HepG2 (cell line): Measurements from ENCODE around the gene MUC4. TPM values are rescaled to one million over a fixed set of nuclear protein-coding genes. Genes with fewer than 3 reads are reported as not detected.

ENCODE experiments used
- ATAC-seq: fragments of 200-7000 bp; cut with Tn5 transposase; 3 replicates; pipeline ENCODE4 v1.9.1; 2020; ENCODE audit warnings: mild to moderate bottlenecking, moderate library complexity
- BruUV-seq: library from RNA; stranded (reverse); fragments of 400-500 nt; replicated peaks from 2 replicates; lab custom pipeline; 2021; lab: Mats Ljungman, UMichigan
- CTCF ChIA-PET: fragments of 300-600 bp; formaldehyde crosslinking; extraction: SDS; loops from one replicate; lab custom pipeline; 2021; ENCODE audit warnings: low total read pairs, inconsistent platforms, low intra/inter-chr PET ratio; lab: Yijun Ruan, JAX
- POLR2A ChIA-PET: fragments of 350-600 bp; sonication (Branson Sonifier 250); formaldehyde crosslinking; loops from one replicate; lab custom pipeline; 2020; ENCODE audit warnings: antibody characterized with exemption, inconsistent platforms; lab: Yijun Ruan, JAX
- DNase-seq: peaks from one replicate; pipeline ENCODE4 v3.0.0-alpha.2; 2015; ENCODE audit warnings: low spot score
- FAIRE-seq: peaks from 3 replicates; lab custom pipeline; 2011; peaks lifted over from hg19 to GRCh38; lab: Jason Lieb, UNC
- H2AFZ ChIP-seq: one replicate; pipeline ENCODE4 v1.6.1; 2011; ENCODE audit warnings: low read length, inconsistent platforms
- H3K27ac ChIP-seq: fragments of 300-600 bp; 3 replicates; pipeline ENCODE4 v1.8.0; 2011; ENCODE audit warnings: mixed run types, mild to moderate bottlenecking, mixed read lengths, low read length, inconsistent platforms; ENCODE audit not compliant: insufficient read depth; ENCODE audit errors: extremely low read length
- H3K27me3 ChIP-seq, 2 experiments: fragments of 200-600 bp in 1 of 2; 2 replicates in 1 of 2; 3 replicates in 1 of 2; pipeline versions ENCODE4 v1.6.0 to v1.8.0; 2011; ENCODE audit warnings: low read length in 2 of 2, mild to moderate bottlenecking in 2 of 2, moderate library complexity in 2 of 2, inconsistent platforms in 1 of 2; ENCODE audit not compliant: insufficient read depth in 2 of 2, control insufficient read depth in 1 of 2
- H3K36me3 ChIP-seq, 2 experiments: fragments of 200-600 bp in 1 of 2; replicated peaks in 1 of 2; 2 replicates in 1 of 2; 3 replicates in 1 of 2; pipeline versions ENCODE4 v1.5.1 to v1.8.0; 2011; ENCODE audit warnings: low read length in 2 of 2, inconsistent platforms in 1 of 2; ENCODE audit not compliant: insufficient read depth in 2 of 2, control insufficient read depth in 1 of 2
- H3K4me1 ChIP-seq: 2 replicates; pipeline ENCODE4 v1.5.1; 2012; ENCODE audit warnings: low read length, inconsistent platforms; ENCODE audit not compliant: insufficient read depth
- H3K4me2 ChIP-seq: 2 replicates; pipeline ENCODE4 v1.6.0; 2011; ENCODE audit warnings: low read depth, low read length, inconsistent platforms
- H3K4me3 ChIP-seq, 3 experiments: fragments of 200-600 bp in 1 of 3; sonication (generic), shearing (Covaris generic) in 1 of 3; replicated peaks in 1 of 3; 2 replicates each; pipeline ENCODE4 v1.5.1; 2011 to 2016; ENCODE audit warnings: low read length in 3 of 3, inconsistent platforms in 2 of 3, low read depth in 2 of 3, mild to moderate bottlenecking in 2 of 3, control low read depth in 1 of 3, mixed read lengths in 1 of 3; ENCODE audit not compliant: insufficient read depth in 1 of 3
- H3K79me2 ChIP-seq: one replicate; pipeline ENCODE4 v1.6.1; 2011; ENCODE audit warnings: low read length, inconsistent platforms; ENCODE audit not compliant: insufficient read depth
- H3K9ac ChIP-seq: 2 replicates; pipeline ENCODE4 v1.6.0; 2011; ENCODE audit warnings: mild to moderate bottlenecking, low read depth, low read length, inconsistent platforms; ENCODE audit not compliant: insufficient read depth
- H3K9me3 ChIP-seq: 2 replicates; pipeline ENCODE4 v1.5.1; 2012; ENCODE audit warnings: mild to moderate bottlenecking, low read length
- H4K20me1 ChIP-seq: 2 replicates; pipeline ENCODE4 v1.6.0; 2011; ENCODE audit warnings: inconsistent platforms, mild to moderate bottlenecking, low read length, moderate library complexity; ENCODE audit not compliant: insufficient read depth
- ARNTL ChIP-seq: sonication (generic); formaldehyde crosslinking; IDR thresholded peaks from 2 replicates; pipeline ENCODE4 v1.4.0; 2020; ENCODE audit warnings: mild to moderate bottlenecking, missing genetic modification reagents
- HINFP ChIP-seq: sonication (generic); formaldehyde crosslinking; IDR thresholded peaks from 2 replicates; pipeline ENCODE4 v1.4.0; 2020; ENCODE audit warnings: low read depth, mild to moderate bottlenecking, missing genetic modification reagents
- NFIC ChIP-seq: IDR thresholded peaks from 2 replicates; pipeline ENCODE4 v1.6.1; 2012; ENCODE audit warnings: mild to moderate bottlenecking, low read length, inconsistent platforms
- SP2 ChIP-seq: sonication (generic); formaldehyde crosslinking; IDR thresholded peaks from 2 replicates; pipeline ENCODE4 v1.5.1; 2020; ENCODE audit warnings: mild to moderate bottlenecking, missing genetic modification reagents
- STAG1 ChIP-seq: sonication (generic); formaldehyde crosslinking; IDR thresholded peaks from 2 replicates; pipeline ENCODE4 v1.4.0; 2020; ENCODE audit warnings: missing genetic modification reagents
- TBX2 ChIP-seq: sonication (generic); formaldehyde crosslinking; IDR thresholded peaks from 2 replicates; pipeline ENCODE4 v1.5.0; 2020; ENCODE audit warnings: missing genetic modification reagents, mild to moderate bottlenecking, borderline replicate concordance
- ZNF234 ChIP-seq: sonication (generic); formaldehyde crosslinking; conservative IDR thresholded peaks from 2 replicates; pipeline ENCODE4 v1.5.1; 2020; ENCODE audit warnings: mild to moderate bottlenecking, missing genetic modification reagents
- ZNF543 ChIP-seq: sonication (generic); formaldehyde crosslinking; IDR thresholded peaks from 2 replicates; pipeline ENCODE4 v1.4.0; 2020; ENCODE audit warnings: mild to moderate bottlenecking, missing genetic modification reagents
- ZNF614 ChIP-seq: IDR thresholded peaks from 2 replicates; pipeline ENCODE4 v1.6.1; 2018; ENCODE audit warnings: missing biosample characterization, missing genetic modification reagents, inconsistent platforms, borderline replicate concordance
- WGBS: methylation state at CpG from one replicate; pipeline ENCODE4 v1.1.6; 2017; ENCODE audit warnings: low lambda C conversion rate; 5-methylcytosine and 5-hydroxymethylcytosine counted together
- in situ Hi-C: cut with HindIII; loops from 2 replicates; pipeline ENCODE4 v1.10.0; 2017; ENCODE audit warnings: low pct_unique_long_range_greater_than_20kb; ENCODE audit not compliant: extremely low pct_ligation_motif_present
- intact Hi-C: fragments of 100-400 bp; cut with micrococcal nuclease; formaldehyde crosslinking; loops from one replicate; pipeline ENCODE4 v1.10.0; 2022; ENCODE audit not compliant: unreplicated experiment
- polyA plus RNA-seq, 8 experiments: library from polyadenylated mRNA; depleted of rRNA in 3 of 8; stranded (reverse) in 7 of 8; unstranded in 1 of 8; fragments of >200 nt; fragmentation: Illumina TruSeq in 4 of 8; extraction: Trizol in 4 of 8; gene quantifications; 2 replicates each; pipeline versions ENCODE4 v1.2.1 to v1.2.3, GENCODE V29; 2011 to 2016; ENCODE audit warnings: low read depth in 4 of 8, missing spikeins in 1 of 8, mixed read lengths in 1 of 8; ENCODE audit not compliant: insufficient read depth in 1 of 8
- total RNA-seq, 5 experiments: library from RNA; depleted of rRNA; stranded (reverse); fragments of >200 nt; fragmentation: Illumina TruSeq; extraction: Trizol; gene quantifications; 2 replicates each; pipeline ENCODE4 v1.2.3, GENCODE V29; 2016; ENCODE audit warnings: low read depth in 1 of 5
- TF ChIP-seq, protein P1 (sequence below): IDR thresholded peaks from 2 replicates; pipeline ENCODE4 v1.6.1; 2016; ENCODE audit warnings: missing biosample characterization, missing genetic modification reagents, low read depth
- TF ChIP-seq, protein P2 (sequence below): sonication (generic); formaldehyde crosslinking; IDR thresholded peaks from 2 replicates; pipeline ENCODE4 v1.4.0; 2020; ENCODE audit warnings: mild to moderate bottlenecking, missing genetic modification reagents
- TF ChIP-seq, protein P3 (sequence below): sonication (generic); formaldehyde crosslinking; IDR thresholded peaks from 2 replicates; pipeline ENCODE4 v1.5.0; 2020; ENCODE audit warnings: missing genetic modification reagents, mild to moderate bottlenecking, borderline replicate concordance
- TF ChIP-seq, protein P4 (sequence below): IDR thresholded peaks from 2 replicates; pipeline ENCODE4 v1.6.1; 2012; ENCODE audit warnings: low read depth, low read length, improper control_type of control experiment

Gene MUC4
- total and polyA plus RNA-seq, 2 of the 13 experiments (the other 11 are each of a cell fraction or from before 2014, with no cell fraction given): not detected

- Histone ChIP-seq H3K79me2 (no peaks in the 10 kb centered on the region), H4K20me1 (no peaks in the 10 kb centered on the region), H3K9ac (no peak overlapping the region), H3K36me3 (no peaks in the 10 kb centered on the region), H3K27me3 (peaks cover 10 to 61% of the 10 kb centered on the region in 2 experiments; a peak in 4 of 5 replicates), H3K9me3 (no peaks in the 10 kb centered on the region), H3K4me3 (no peak overlapping the region), H3K27ac (no peak overlapping the region), H3K4me2 (no peak overlapping the region), H2AFZ (no peak overlapping the region), H3K4me1 (no peaks in the 10 kb centered on the region)
- ChIA-PET CTCF (no interaction called here), POLR2A (no interaction called here)
- intact Hi-C loops: no loop called here
- TF ChIP-seq STAG1 (CRISPR knock-in tag): no peak
- no peak for TF ChIP-seq NFIC
- no peak for TF ChIP-seq SP2
- no peak for TF ChIP-seq ARNTL (CRISPR knock-in tag)
- TF ChIP-seq TBX2 (CRISPR knock-in tag): no peak
- TF ChIP-seq ZNF614 (CRISPR knock-in tag): no peak
- no peak for TF ChIP-seq HINFP (CRISPR knock-in tag)
- TF ChIP-seq ZNF543: no peak
- TF ChIP-seq, protein P1, sequence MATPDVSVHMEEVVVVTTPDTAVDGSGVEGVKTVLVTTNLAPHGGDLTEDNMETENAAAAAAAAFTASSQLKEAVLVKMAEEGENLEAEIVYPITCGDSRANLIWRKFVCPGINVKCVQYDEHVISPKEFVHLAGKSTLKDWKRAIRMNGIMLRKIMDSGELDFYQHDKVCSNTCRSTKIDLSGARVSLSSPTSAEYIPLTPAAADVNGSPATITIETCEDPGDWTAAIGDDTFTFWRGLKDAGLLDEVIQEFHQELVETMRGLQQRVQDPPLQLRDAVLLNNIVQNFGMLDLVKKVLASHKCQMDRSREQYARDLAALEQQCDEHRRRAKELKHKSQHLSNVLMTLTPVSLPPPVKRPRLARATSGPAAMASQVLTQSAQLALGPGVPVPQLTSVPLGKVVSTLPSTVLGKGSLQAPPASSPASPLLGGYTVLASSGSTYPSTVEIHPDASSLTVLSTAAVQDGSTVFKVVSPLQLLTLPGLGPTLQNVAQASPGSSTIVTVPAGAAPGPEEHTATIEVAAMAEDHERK (CRISPR knock-in tag): no peak
- no peak for TF ChIP-seq ZNF234 (CRISPR knock-in tag)
- TF ChIP-seq, protein P2, sequence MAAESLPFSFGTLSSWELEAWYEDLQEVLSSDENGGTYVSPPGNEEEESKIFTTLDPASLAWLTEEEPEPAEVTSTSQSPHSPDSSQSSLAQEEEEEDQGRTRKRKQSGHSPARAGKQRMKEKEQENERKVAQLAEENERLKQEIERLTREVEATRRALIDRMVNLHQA: no peak
- TF ChIP-seq, protein P3, sequence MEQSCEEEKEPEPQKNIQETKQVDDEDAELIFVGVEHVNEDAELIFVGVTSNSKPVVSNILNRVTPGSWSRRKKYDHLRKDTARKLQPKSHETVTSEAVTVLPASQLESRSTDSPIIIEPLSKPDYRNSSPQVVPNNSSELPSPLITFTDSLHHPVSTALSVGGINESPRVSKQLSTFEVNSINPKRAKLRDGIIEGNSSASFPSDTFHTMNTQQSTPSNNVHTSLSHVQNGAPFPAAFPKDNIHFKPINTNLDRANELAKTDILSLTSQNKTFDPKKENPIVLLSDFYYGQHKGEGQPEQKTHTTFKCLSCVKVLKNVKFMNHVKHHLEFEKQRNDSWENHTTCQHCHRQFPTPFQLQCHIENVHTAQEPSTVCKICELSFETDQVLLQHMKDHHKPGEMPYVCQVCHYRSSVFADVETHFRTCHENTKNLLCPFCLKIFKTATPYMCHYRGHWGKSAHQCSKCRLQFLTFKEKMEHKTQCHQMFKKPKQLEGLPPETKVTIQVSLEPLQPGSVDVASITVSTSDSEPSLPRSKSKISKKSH (CRISPR knock-in tag): no peak
- TF ChIP-seq, protein P4, sequence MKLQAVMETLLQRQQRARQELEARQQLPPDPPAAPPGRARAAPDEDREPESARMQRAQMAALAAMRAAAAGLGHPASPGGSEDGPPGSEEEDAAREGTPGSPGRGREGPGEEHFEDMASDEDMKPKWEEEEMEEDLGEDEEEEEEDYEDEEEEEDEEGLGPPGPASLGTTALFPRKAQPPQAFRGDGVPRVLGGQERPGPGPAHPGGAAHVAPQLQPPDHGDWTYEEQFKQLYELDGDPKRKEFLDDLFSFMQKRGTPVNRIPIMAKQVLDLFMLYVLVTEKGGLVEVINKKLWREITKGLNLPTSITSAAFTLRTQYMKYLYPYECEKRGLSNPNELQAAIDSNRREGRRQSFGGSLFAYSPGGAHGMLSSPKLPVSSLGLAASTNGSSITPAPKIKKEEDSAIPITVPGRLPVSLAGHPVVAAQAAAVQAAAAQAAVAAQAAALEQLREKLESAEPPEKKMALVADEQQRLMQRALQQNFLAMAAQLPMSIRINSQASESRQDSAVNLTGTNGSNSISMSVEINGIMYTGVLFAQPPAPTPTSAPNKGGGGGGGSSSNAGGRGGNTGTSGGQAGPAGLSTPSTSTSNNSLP: no peak
- ATAC-seq: no peak
- no peak for DNase-seq
- WGBS: 0% methylated on average over 1 of the region's 52 CpGs
- FAIRE-seq: no peak
- in situ Hi-C loops: no loop called here
- BruUV-seq: no TSS peak
Measured at GRCh38 chr3:195761567-195762248, 50.0 kb downstream of the MUC4 start.
